KBM-7 (cell line): ENCODE results near the gene CLDN5.

Experiments used
- DNase-seq: peaks from one replicate; pipeline ENCODE4 v3.0.0-alpha.2; 2015
- in situ Hi-C: fragments of 300-500 bp; cut with MboI; formaldehyde crosslinking; loops from 2 replicates; pipeline ENCODE4 v1.14.3; 2020; ENCODE audit warnings: low sequenced_read_pairs, low pct_unique_long_range_greater_than_20kb, mixed read lengths

The CLDN5 gene

GRCh38 chr22:19509923-19510322 is 14.3 kb downstream of the CLDN5 start:
- in situ Hi-C loops, result no loop called here
- DNase-seq, result no peak

GRCh38 chr22:19509191-19509590 is 15.0 kb downstream of the CLDN5 start:
- in situ Hi-C loops, result no loop called here
- DNase-seq, result no peak

DNA sequence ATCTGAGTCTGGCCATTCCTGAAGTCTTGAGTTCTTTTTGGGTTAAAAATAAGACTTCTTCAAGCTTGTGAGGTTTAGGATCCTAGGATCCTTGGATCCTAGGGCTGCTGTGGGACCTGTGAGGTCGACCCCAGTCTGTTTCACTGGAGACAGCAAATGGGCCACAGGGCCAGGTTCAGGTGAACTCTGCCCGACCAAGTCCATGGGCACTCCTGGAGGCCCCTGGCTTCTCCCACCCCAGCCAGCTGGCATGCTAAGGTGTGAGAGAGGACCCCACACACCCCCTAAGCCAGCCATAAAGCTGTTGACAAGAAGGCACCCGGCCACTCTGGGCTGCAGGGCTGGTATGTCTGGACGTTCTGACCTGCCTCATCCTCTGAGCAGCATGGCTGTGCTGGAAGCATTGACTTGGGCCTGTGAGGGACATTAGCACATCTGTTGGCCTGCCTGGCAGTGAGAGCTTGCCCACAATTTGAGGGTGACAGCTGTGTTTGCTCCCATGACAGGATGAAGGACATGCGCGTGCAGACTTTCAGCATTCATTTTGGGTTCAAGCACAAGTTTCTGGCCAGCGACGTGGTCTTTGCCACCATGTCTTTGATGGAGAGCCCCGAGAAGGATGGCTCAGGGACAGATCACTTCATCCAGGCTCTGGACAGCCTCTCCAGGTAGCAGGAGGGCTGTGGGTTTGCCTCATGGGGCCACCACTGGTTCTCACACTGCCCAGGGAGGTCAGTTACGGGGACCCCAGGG is 16.0 kb downstream of the CLDN5 start:
- in situ Hi-C loops, result no loop called here
- DNase-seq, result no peak

GRCh38 chr22:19507534-19507861 is 16.7 kb downstream of the CLDN5 start:
- in situ Hi-C loops, result no loop called here

DNA sequence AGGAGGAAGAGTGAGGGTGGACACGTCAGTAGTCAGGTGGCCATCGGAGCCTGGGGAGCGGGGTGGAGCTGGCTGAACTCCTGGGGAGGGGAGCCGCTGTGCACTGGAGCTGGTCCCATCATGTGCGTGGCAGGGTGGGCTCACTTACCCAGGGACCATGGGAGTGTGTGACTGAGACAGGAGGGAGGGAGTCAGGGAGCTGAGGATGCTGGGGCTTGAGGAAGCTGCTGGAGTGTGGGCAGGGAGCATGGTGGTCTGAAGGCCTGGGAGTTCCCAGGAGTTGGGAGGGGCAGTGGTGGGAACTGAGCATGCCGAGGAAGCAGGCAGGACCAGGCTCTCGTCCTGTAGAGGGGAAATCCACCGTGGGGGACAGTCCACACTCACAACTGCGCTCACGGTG is 18.0 kb downstream of the CLDN5 start:
- no peak for DNase-seq
- in situ Hi-C loops, result no loop called here

More at GRCh38 chr22:19507534-19507861, 16.7 kb downstream of the CLDN5 start:
- DNase-seq, result no peak

DNA sequence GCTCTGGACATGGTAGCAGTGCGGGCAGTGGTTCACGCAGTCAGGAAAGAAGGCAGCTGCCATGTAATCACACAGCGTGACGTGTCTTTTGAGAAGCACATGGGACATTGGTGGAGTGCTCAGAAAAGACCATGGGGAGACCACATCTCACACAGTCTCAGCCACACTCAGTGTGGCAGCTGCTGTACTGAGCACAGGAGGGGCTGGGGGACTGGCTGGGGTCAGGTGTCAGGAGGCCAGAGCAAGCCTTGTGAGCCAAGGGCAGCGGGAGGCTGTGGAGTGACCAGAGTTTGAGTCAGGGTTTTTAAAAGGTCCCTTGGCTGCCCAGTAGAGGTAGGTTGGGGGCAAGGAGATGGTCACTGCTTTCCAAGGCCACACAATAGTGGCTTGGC is 18.5 kb downstream of the CLDN5 start:
- no peak for DNase-seq
- in situ Hi-C loops, result no loop called here

DNA sequence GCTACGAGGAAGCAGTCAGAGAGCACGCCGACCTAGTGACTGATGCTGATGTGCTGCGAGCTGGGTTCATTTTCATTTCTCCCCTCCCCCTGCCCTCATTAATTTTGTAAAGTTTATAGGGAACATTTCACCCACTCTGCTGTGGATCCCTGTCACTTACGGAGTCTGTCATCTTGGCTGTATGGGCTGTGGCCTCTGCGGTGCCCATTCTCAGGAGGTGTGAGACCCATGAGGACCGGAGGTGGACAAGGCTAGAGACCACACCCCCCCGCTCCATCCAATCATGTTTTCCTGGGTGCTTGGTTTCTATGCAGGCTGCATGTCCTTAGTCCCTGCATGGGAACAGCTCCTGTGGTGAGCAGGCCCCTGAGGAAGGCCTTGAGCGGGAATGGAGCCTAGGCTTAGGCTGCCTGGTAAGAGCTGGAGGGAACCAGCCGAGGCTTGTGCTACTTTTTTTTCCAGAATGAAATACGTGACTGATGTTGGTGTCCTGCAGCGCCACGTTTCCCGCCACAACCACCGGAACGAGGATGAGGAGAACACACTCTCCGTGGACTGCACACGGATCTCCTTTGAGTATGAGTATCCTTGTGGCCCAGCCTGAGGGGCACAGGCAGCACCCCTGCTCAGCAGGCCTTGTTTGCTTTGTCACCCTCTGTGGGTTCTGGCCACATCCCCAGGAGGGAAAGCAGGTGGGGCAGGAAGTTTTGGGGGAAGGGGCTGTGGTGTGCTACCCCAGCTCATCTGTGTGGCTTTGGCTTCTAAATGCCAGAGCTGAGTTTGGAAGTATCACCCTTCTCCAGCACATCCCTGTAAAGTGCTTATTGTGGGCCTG is 19.1 kb downstream of the CLDN5 start:
- DNase-seq, result no peak
- in situ Hi-C loops, result no loop called here

DNA sequence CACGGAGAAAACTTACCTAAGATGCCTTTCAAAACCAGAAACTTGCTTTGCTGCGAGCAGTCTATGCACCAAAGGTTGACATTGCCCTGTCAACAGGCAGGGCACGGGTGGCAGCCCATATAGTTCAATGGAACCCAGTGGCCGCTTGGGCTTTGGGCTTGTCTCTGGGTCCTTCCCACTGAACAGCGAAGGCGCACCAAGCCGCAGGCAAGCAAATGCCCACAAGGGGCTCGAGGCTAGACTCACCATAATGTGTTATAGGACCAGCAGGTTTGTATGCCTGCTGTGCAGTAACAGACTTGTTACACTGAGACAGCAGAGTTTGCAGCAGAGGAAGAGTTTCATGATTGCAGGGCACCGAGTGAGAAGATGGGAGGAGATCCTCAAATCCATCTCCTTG is 20.3 kb downstream of the CLDN5 start:
- DNase-seq, result no peak
- in situ Hi-C loops, result no loop called here

GRCh38 chr22:19503367-19503766 is 20.8 kb downstream of the CLDN5 start:
- in situ Hi-C loops, result no loop called here

DNA sequence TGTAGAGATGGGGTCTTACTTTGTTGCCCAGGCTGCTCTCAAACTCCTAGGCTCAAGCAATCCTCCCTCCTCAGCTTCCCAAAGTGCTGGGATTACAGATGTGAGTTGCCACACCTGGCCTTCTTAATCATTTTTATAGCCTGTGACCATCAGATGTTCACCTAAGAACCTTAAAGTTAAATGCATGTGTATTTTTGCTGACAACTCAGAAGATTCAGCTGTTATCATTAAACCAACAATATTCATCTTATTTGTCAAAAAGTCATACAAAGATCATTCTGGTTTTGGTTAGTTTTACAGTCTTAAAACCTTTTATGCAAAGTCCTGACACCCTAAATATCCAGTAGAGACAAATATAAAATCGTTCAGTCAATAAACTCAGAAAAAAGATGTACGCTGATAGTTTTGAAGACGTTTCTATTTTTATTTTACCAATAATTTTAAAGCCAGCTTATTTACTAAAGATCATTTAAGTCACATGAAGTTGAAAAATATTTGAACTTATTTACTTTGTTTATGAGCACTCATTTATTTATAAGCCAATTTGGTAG is 22.2 kb downstream of the CLDN5 start:
- DNase-seq, result no peak
- in situ Hi-C loops, result no loop called here

More at GRCh38 chr22:19503367-19503766, 20.8 kb downstream of the CLDN5 start:
- DNase-seq, result no peak

GRCh38 chr22:19499880-19500242 is 24.3 kb downstream of the CLDN5 start:
- in situ Hi-C loops, result no loop called here
- DNase-seq, result no peak

DNA sequence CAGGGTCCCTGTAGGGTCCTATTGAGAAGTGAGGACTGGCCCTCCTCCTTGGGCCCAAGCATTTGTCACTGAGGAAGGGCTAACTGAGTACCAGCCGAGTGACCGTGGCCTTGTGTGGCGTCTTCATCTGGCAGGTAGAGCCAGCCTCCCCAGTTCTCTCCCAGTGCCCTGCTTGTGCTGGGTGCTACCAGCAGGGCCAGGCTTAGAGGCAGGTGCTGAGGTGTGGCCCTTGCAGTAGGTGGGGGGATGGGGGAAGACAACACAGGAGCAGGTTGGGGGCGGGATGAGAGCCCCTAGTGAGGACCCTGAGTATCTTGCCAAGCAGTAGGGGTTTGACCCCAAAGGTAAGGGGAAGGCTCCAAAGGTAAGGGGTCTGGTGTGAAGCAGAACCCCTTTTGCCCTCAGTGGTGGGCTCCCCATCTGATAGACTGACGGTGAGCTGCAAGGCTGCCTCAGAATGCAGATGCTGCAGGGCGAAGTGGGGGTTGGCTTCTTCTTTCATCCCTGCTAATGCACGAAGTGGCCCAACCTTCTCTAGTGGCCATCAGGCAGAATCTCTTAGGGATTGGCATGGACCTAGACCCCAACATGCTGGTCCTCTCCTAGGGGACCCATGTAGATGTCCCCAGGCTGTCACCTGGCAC is 24.9 kb downstream of the CLDN5 start:
- DNase-seq, result no peak
- in situ Hi-C loops, result no loop called here

DNA sequence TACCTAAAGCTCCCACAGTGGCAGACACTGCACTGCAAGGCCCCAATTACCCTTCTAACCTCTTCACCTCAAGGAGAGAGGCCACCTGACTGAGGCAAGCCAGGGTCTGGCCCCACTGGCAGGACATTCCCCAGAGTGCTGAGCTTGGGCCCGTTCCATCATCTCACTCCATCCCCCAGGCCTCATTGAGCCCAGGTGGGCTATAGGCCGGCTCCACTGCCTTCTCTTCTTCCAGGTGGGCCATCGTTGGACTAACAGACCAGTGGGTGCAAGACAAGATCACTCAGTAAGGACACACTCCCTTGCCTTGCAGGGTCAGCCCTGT is 25.4 kb downstream of the CLDN5 start:
- in situ Hi-C loops, result no loop called here
- no peak for DNase-seq

- in situ Hi-C loops, result no loop called here
- DNase-seq, result no peak
Measured at GRCh38 chr22:19498154-19498865, 25.9 kb downstream of the CLDN5 start.

GRCh38 chr22:19497245-19497644 is 27.0 kb downstream of the CLDN5 start:
- no peak for DNase-seq
- in situ Hi-C loops, result no loop called here

GRCh38 chr22:19496324-19496630 is 27.9 kb downstream of the CLDN5 start:
- no peak for DNase-seq
- in situ Hi-C loops, result no loop called here

DNA sequence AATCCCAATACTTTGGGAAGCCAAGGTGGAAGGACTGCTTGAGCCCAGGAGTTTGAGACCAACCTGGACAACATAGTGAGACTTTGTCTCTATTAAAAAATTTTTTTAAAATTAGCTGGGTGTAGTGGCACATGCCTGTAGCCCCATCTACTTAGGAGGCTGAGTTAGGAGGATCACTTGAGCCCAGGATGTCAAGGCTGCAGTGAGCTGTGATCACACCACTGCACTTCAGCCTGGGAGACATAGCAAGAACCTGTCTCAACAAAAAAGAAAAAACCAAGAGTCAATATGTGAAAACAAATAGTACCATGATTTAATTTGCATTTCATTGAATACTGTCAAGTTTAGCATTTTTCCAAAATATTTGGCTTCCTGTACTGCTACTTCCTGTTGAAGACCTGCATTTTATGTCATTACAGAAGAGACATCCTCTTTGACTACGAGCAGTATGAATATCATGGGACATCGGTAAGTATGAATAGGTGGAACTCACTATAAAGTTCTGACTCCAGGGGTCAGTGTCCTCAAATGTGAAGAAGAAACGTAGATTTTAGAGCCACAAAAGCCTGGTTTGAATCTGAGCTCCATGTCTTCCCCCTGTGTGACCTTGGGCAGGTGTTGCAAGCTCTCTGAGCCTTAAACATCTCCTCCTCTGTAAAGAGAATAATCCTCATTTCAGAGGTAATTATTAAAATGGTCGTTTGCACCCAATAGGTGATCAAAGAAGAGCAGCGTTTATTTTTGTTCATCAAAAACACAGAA is 28.5 kb downstream of the CLDN5 start:
- no peak for DNase-seq
- in situ Hi-C loops, result no loop called here

GRCh38 chr22:19494676-19495173 is 29.5 kb downstream of the CLDN5 start:
- in situ Hi-C loops, result no loop called here
- DNase-seq, result no peak

- no peak for DNase-seq
- in situ Hi-C loops, result no loop called here
Measured at GRCh38 chr22:19494001-19494560, 30.1 kb downstream of the CLDN5 start.
